H1 (cell line): Measurements from ENCODE around the gene PAQR7.

Source experiments
- ATF2 ChIP-seq: IDR thresholded peaks from 2 replicates; pipeline ENCODE4 v1.6.1; 2012; ENCODE audit warnings: low read length, inconsistent platforms
- CTCF ChIP-seq, 3 experiments: IDR thresholded peaks; 1 replicate in 2 of 3; 2 replicates in 1 of 3; pipeline versions ENCODE4 v1.5.1 to v1.6.1; 2011; ENCODE audit warnings: low read length in 3 of 3, mild to moderate bottlenecking in 3 of 3, inconsistent platforms in 2 of 3, low read depth in 1 of 3, moderate library complexity in 1 of 3; ENCODE audit not compliant: insufficient read depth in 1 of 3; ENCODE audit errors: control extremely low read depth in 1 of 3
- YY1 ChIP-seq: IDR thresholded peaks from 2 replicates; pipeline ENCODE4 v1.6.1; 2011; ENCODE audit warnings: low read depth, mild to moderate bottlenecking, low read length

GRCh38 chr1:25906644-25907300 lies 31.3 kb upstream of the PAQR7 start:
- TF ChIP-seq CTCF (IDR thresholded peaks at IDR 0.05; ENCODE audit: control extremely low read depth in 1 of 3, insufficient read depth in 1 of 3, low read depth in 1 of 3, low read length in 3 of 3) (no peak), YY1 (no peak), ATF2 (no peak)
